NT2/D1 (cell line): ENCODE results near the gene HSPA8.

ENCODE experiments used
- DNase-seq: peaks from one replicate; pipeline ENCODE4 v3.0.0-alpha.2; 2011; ENCODE audit warnings: low read depth, low spot score
- H3K27me3 ChIP-seq: 2 replicates; pipeline ENCODE4 v1.6.0; 2011; ENCODE audit warnings: mild to moderate bottlenecking; ENCODE audit not compliant: insufficient read length, insufficient read depth
- H3K36me3 ChIP-seq: 2 replicates; pipeline ENCODE4 v1.6.1; 2011; ENCODE audit warnings: mild to moderate bottlenecking, low read length, mixed read lengths; ENCODE audit not compliant: insufficient read depth, insufficient read length
- H3K4me1 ChIP-seq: 2 replicates; pipeline ENCODE4 v1.5.1; 2011; ENCODE audit not compliant: insufficient read depth, insufficient read length
- H3K4me3 ChIP-seq: 2 replicates; pipeline ENCODE4 v1.5.1; 2011; ENCODE audit warnings: low read depth; ENCODE audit not compliant: insufficient read length
- H3K9ac ChIP-seq: 2 replicates; pipeline ENCODE4 v1.6.0; 2011; ENCODE audit warnings: low read depth; ENCODE audit not compliant: insufficient read length
- H3K9me3 ChIP-seq: 2 replicates; pipeline ENCODE4 v1.5.1; 2011; ENCODE audit warnings: mild to moderate bottlenecking, low read length; ENCODE audit not compliant: insufficient read depth
- SUZ12 ChIP-seq: IDR thresholded peaks from 2 replicates; pipeline ENCODE4 v1.6.1; 2011; ENCODE audit not compliant: insufficient read length, insufficient read depth; ENCODE audit errors: extremely low read depth
- YY1 ChIP-seq: IDR thresholded peaks from 2 replicates; pipeline ENCODE4 v1.6.1; 2011; ENCODE audit not compliant: insufficient read length, insufficient read depth
- ZNF274 ChIP-seq: IDR thresholded peaks from 2 replicates; pipeline ENCODE4 v1.6.1; 2011; ENCODE audit warnings: mild to moderate bottlenecking, low read depth, low read length

The HSPA8 gene

GRCh38 chr11:123011510-123011909, 50.4 kb downstream of the HSPA8 start:
- TF ChIP-seq YY1 (no peak), SUZ12 (no peak), ZNF274 (no peak)
- Histone ChIP-seq H3K27me3 (no peaks in the 10 kb centered on the region), H3K4me1 (no peaks in the 10 kb centered on the region), H3K9me3 (no peaks in the 10 kb centered on the region), H3K4me3 (no peak overlapping the region), H3K9ac (no peak overlapping the region), H3K36me3 (no peaks in the 10 kb centered on the region)
- DNase-seq, result no peak
